SK-N-SH (cell line): ENCODE results near the gene MKS1. TPM values are rescaled to one million over a fixed set of nuclear protein-coding genes. Genes with fewer than 3 reads are reported as not detected.
A peak's percentile ranks its signal among the peaks of the same experiment; 100 is the strongest.

Experiments used
- CTCF ChIA-PET: fragments of 300-600, 350-600 bp; formaldehyde crosslinking; extraction: SDS; loops from one replicate; lab custom pipeline; 2021; lab: Yijun Ruan, JAX
- POLR2A ChIA-PET: fragments of 350-600 bp; sonication (Branson Sonifier 250); formaldehyde crosslinking; extraction: SDS; loops from one replicate; lab custom pipeline; 2020; ENCODE audit warnings: antibody characterized with exemption, inconsistent platforms; lab: Yijun Ruan, JAX
- DNase-seq: peaks from one replicate; pipeline ENCODE4 v3.0.0; 2012
- H2AFZ ChIP-seq: fragments of 200-600 bp; sonication (generic); 2 replicates; pipeline ENCODE4 v1.8.1; 2016; ENCODE audit warnings: antibody characterized with exemption, mild to moderate bottlenecking, low read depth
- H3F3A ChIP-seq: fragments of 200-600 bp; sonication (generic); replicated peaks from 2 replicates; pipeline ENCODE3; 2016; ENCODE audit warnings: antibody characterized with exemption, mild to moderate bottlenecking; ENCODE audit not compliant: insufficient read depth
- H3K27ac ChIP-seq, 2 experiments: fragments of 200-500 bp in 1 of 2; fragments of 200-600 bp in 1 of 2; sonication (Bioruptor generic) in 1 of 2; sonication (generic), shearing (Covaris generic) in 1 of 2; 2 replicates each; pipeline versions ENCODE4 v1.5.1 to v1.6.1; 2014 to 2016; ENCODE audit warnings: low read depth in 2 of 2, inconsistent platforms in 1 of 2, low read length in 1 of 2, mild to moderate bottlenecking in 1 of 2, mixed read lengths in 1 of 2
- H3K27me3 ChIP-seq: fragments of 200-600 bp; sonication (generic), shearing (Covaris generic); 2 replicates; pipeline ENCODE4 v1.6.1; 2016; ENCODE audit warnings: mixed run types; ENCODE audit not compliant: insufficient read depth
- H3K36me3 ChIP-seq, 2 experiments: fragments of 200-500 bp in 1 of 2; fragments of 200-600 bp in 1 of 2; sonication (Bioruptor generic) in 1 of 2; sonication (generic) in 1 of 2; replicated peaks in 1 of 2; 2 replicates each; pipeline versions ENCODE3 to v1.5.1; 2014 to 2016; ENCODE audit warnings: low read length in 1 of 2, mild to moderate bottlenecking in 1 of 2; ENCODE audit not compliant: insufficient read depth in 2 of 2, control insufficient read depth in 1 of 2
- H3K4me1 ChIP-seq, 2 experiments: fragments of 200-500 bp in 1 of 2; fragments of 200-600 bp in 1 of 2; sonication (Bioruptor generic) in 1 of 2; sonication (generic), shearing (Covaris generic) in 1 of 2; 2 replicates each; pipeline versions ENCODE4 v1.5.1 to v1.6.1; 2014 to 2016; ENCODE audit warnings: low read depth in 1 of 2, low read length in 1 of 2, mixed run types in 1 of 2; ENCODE audit not compliant: insufficient read depth in 2 of 2, control insufficient read depth in 1 of 2
- H3K4me2 ChIP-seq: fragments of 200-600 bp; sonication (generic), shearing (Covaris generic); 2 replicates; pipeline ENCODE4 v1.6.1; 2017; ENCODE audit warnings: mixed run types
- H3K4me3 ChIP-seq, 2 experiments: fragments of 200-500 bp in 1 of 2; fragments of 200-600 bp in 1 of 2; sonication (Bioruptor generic) in 1 of 2; sonication (generic), shearing (Covaris generic) in 1 of 2; 2 replicates each; pipeline versions ENCODE4 v1.5.1 to v1.8.1; 2014 to 2016; ENCODE audit warnings: low read depth in 2 of 2, inconsistent platforms in 1 of 2, low read length in 1 of 2, mild to moderate bottlenecking in 1 of 2, mixed read lengths in 1 of 2, moderate library complexity in 1 of 2
- H3K79me2 ChIP-seq: fragments of 200-600 bp; sonication (generic); 2 replicates; pipeline ENCODE4 v1.8.1; 2017; ENCODE audit warnings: mild to moderate bottlenecking; ENCODE audit not compliant: insufficient read depth
- H3K9ac ChIP-seq: fragments of 200-600 bp; sonication (generic); 2 replicates; pipeline ENCODE4 v1.6.1; 2017; ENCODE audit warnings: mixed run types
- H3K9me2 ChIP-seq: fragments of 200-600 bp; sonication (generic); 2 replicates; pipeline ENCODE4 v1.6.1; 2017; ENCODE audit warnings: mixed run types
- H3K9me3 ChIP-seq: fragments of 200-600 bp; sonication (generic); 2 replicates; pipeline ENCODE4 v1.6.1; 2017; ENCODE audit warnings: mixed run types, mild to moderate bottlenecking, moderate library complexity
- H4K20me1 ChIP-seq: fragments of 200-600 bp; sonication (generic); 2 replicates; pipeline ENCODE4 v1.6.1; 2017; ENCODE audit warnings: mild to moderate bottlenecking, mixed run types; ENCODE audit not compliant: insufficient read depth
- FOXM1 ChIP-seq: IDR thresholded peaks from 2 replicates; pipeline ENCODE4 v1.4.0; 2012; ENCODE audit warnings: low read depth, mild to moderate bottlenecking
- GABPA ChIP-seq: IDR thresholded peaks from 2 replicates; pipeline ENCODE4 v1.4.0; 2012; ENCODE audit warnings: low read depth, mild to moderate bottlenecking
- MEF2A ChIP-seq: IDR thresholded peaks from 2 replicates; pipeline ENCODE4 v1.4.0; 2012; ENCODE audit warnings: low read depth, borderline replicate concordance
- MXI1 ChIP-seq: IDR thresholded peaks from 2 replicates; pipeline ENCODE4 v1.6.1; 2012; ENCODE audit warnings: mild to moderate bottlenecking, low read depth, low read length, improper control_type of control experiment
- RAD21 ChIP-seq: IDR thresholded peaks from 2 replicates; pipeline ENCODE4 v1.6.1; 2012; ENCODE audit warnings: mild to moderate bottlenecking, low read length
- RCOR1 ChIP-seq: fragments of 150-350 bp; IDR thresholded peaks from 2 replicates; pipeline ENCODE4 v1.6.1; 2017; ENCODE audit warnings: antibody characterized with exemption, low read length
- REST ChIP-seq: IDR thresholded peaks from 2 replicates; pipeline ENCODE4 v1.6.1; 2012; ENCODE audit warnings: mild to moderate bottlenecking, low read depth, low read length, moderate library complexity
- TEAD4 ChIP-seq: IDR thresholded peaks from 2 replicates; pipeline ENCODE4 v1.4.0; 2012; ENCODE audit warnings: mild to moderate bottlenecking, borderline replicate concordance; ENCODE audit not compliant: insufficient read depth
- USF2 ChIP-seq: fragments of 150-350 bp; IDR thresholded peaks from 2 replicates; pipeline ENCODE4 v1.6.1; 2017; ENCODE audit warnings: antibody characterized with exemption, low read length, low read depth, borderline replicate concordance
- ZBTB33 ChIP-seq: IDR thresholded peaks from 2 replicates; pipeline ENCODE4 v1.4.0; 2012; ENCODE audit warnings: low read depth, borderline replicate concordance
- WGBS: methylation state at CpG from one replicate; pipeline ENCODE4 v1.1.6; 2017; ENCODE audit warnings: low lambda C conversion rate; 5-methylcytosine and 5-hydroxymethylcytosine counted together
- polyA plus RNA-seq, 3 experiments: library from polyadenylated mRNA; depleted of rRNA; stranded (reverse); fragments of >200 nt; gene quantifications; 2 replicates each; pipeline ENCODE4 v1.2.3, GENCODE V29; 2012

Gene MKS1
- polyA plus RNA-seq, 1 of the 3 experiments (the other 2 are of a cell fraction), result 28.5 TPM

GRCh38 chr17:58158181-58158580, 60.9 kb downstream of the MKS1 start:
- H3K36me3 ChIP-seq, result no peaks in the 10 kb centered on the region
- no peak overlapping the region for H2AFZ ChIP-seq
- peaks cover 43% of the 10 kb centered on the region for H3K27me3 ChIP-seq
- H3K9me2 ChIP-seq, result no peaks in the 10 kb centered on the region
- ChIA-PET POLR2A (no interaction called here), CTCF (interaction anchor here (1.2 to 2.6 kb wide), 3 partner anchors 14 to 91 kb away, joined by 3 to 7 read pairs (median 6); no protein-coding TSS in a partner anchor)
- H3K9ac ChIP-seq, result no peak overlapping the region
- WGBS, result 16% methylated on average over 2 of the region's 2 CpGs
- H3K4me3 ChIP-seq, result no peak overlapping the region
- peaks cover 0 to 5% of the 10 kb centered on the region in 2 experiments; a peak in 1 of 4 replicates for H3K4me1 ChIP-seq
- H3K4me2 ChIP-seq, result no peak overlapping the region
- no peaks in the 10 kb centered on the region for H3K9me3 ChIP-seq
- no peak for DNase-seq
- H3K27ac ChIP-seq, result no peak overlapping the region
- H4K20me1 ChIP-seq, result no peaks in the 10 kb centered on the region
- no peaks in the 10 kb centered on the region for H3K79me2 ChIP-seq
- H3F3A ChIP-seq, result no peaks in the 10 kb centered on the region
- no peak for TF ChIP-seq TEAD4
- TF ChIP-seq RCOR1, result no peak
- TF ChIP-seq, all 33 proteins: peak for 0

GRCh38 chr17:58156839-58157803, 61.9 kb downstream of the MKS1 start:
- H3F3A ChIP-seq, result no peaks in the 10 kb centered on the region
- peaks cover 53% of the 10 kb centered on the region for H3K27me3 ChIP-seq
- no peak overlapping the region for H3K27ac ChIP-seq
- H3K9ac ChIP-seq, result no peak overlapping the region
- no peaks in the 10 kb centered on the region for H3K79me2 ChIP-seq
- 7% methylated on average over 35 of the region's 65 CpGs for WGBS
- CTCF ChIA-PET, result interaction anchor here (1.1 to 2.6 kb wide), 4 partner anchors 15 to 92 kb away, joined by 3 to 6 read pairs (median 4); no protein-coding TSS in a partner anchor
- peak overlapping the region; percentile 33; the same call in 1 of the 2 replicates for H2AFZ ChIP-seq
- no peaks in the 10 kb centered on the region for H3K9me2 ChIP-seq
- H4K20me1 ChIP-seq, result no peaks in the 10 kb centered on the region
- peak; percentile 85 for DNase-seq
- TF ChIP-seq RAD21 (no peak), USF2 (no peak), REST (no peak), MEF2A (no peak), ZBTB33 (no peak), MXI1 (peak; percentile 50; the same call in 1 of the 2 replicates), FOXM1 (no peak), GABPA (no peak)
- no peaks in the 10 kb centered on the region for H3K36me3 ChIP-seq
- POLR2A ChIA-PET, result interaction anchor here (0.6 kb wide), 1 partner anchor 67 kb away, joined by 3 read pairs; no protein-coding TSS in a partner anchor
- H3K9me3 ChIP-seq, result no peaks in the 10 kb centered on the region
- H3K4me2 ChIP-seq, result peak overlapping the region; percentile 71
- H3K4me3 ChIP-seq, result peak overlapping the region; percentile 42 to 46
- peaks cover 0 to 5% of the 10 kb centered on the region in 2 experiments; a peak in 1 of 4 replicates for H3K4me1 ChIP-seq
